Psoas muscle (tissue), 8 donors: ENCODE results near the gene ALDH1A3. TPM values are rescaled to one million over a fixed set of nuclear protein-coding genes. Genes with fewer than 3 reads are reported as not detected.

Experiments
- ATAC-seq, 4 donors: fragments of 200-7000 bp; cut with Tn5 transposase; one replicate each; pipeline ENCODE4 v1.9.1; 2020; ENCODE audit warnings: moderate library complexity in 3 of 4, mild to moderate bottlenecking in 2 of 4
- DNase-seq, 2 donors: peaks; one replicate each; pipeline ENCODE4 v3.0.0-alpha.2; 2020
- H3K27ac ChIP-seq: fragments of 200-600 bp; one replicate; pipeline ENCODE4 v1.8.0; 2022
- H3K27me3 ChIP-seq, 3 donors: fragments of 200-600 bp in 1 of 3; one replicate each; pipeline versions ENCODE4 v1.6.1 to v1.8.0; 2013 to 2022; ENCODE audit warnings: low read length in 2 of 3, mild to moderate bottlenecking in 2 of 3, moderate library complexity in 1 of 3; ENCODE audit not compliant: insufficient read depth in 3 of 3
- H3K36me3 ChIP-seq, 2 donors: fragments of 200-600 bp in 1 of 2; one replicate each; pipeline versions ENCODE4 v1.6.1 to v1.8.0; 2013 to 2022; ENCODE audit warnings: low read depth in 1 of 2, mild to moderate bottlenecking in 1 of 2, moderate library complexity in 1 of 2; ENCODE audit not compliant: insufficient read depth in 1 of 2
- H3K4me1 ChIP-seq: fragments of 200-600 bp; one replicate; pipeline ENCODE4 v1.8.0; 2022
- H3K4me3 ChIP-seq: fragments of 200-600 bp; one replicate; pipeline ENCODE4 v1.8.0; 2022; ENCODE audit warnings: mild to moderate bottlenecking
- H3K9me3 ChIP-seq: fragments of 200-600 bp; one replicate; pipeline ENCODE4 v1.8.0; 2022
- WGBS, 3 donors: extraction: QIAGEN DNeasy Blood & Tissue Kit; methylation state at CpG; one replicate each; pipeline versions ENCODE4 v1.1.6 to v1.1.7; 2013; 5-methylcytosine and 5-hydroxymethylcytosine counted together
- intact Hi-C, 2 donors: fragments of 100-400 bp; cut with DNase I; formaldehyde crosslinking; loops; one replicate each; pipeline versions ENCODE4 v1.11.0 to v1.14.2; 2022
- polyA plus RNA-seq, 3 donors: library from polyadenylated mRNA; stranded (reverse); fragments of 200-250 nt; gene quantifications; one replicate each; pipeline ENCODE4 v1.2.3, GENCODE V29; 2013
- total RNA-seq, 4 donors: library from RNA; stranded (reverse); fragmentation: NEBNext Ultra II Directional in 2 of 4; extraction: Animal tissue kit (Norgen Biotek cat#: 25700) in 2 of 4; gene quantifications; one replicate each; pipeline versions ENCODE4 v1.2.1 to v1.2.4, GENCODE V29; 2021 to 2023
- TF ChIP-seq, protein P1 (sequence below): fragments of 200-600 bp; IDR thresholded peaks from one replicate; pipeline ENCODE4 v1.8.0; 2022; ENCODE audit warnings: antibody characterized with exemption
- donor health status: healthy with polysubstance abuse.
- donor health status: DM: no; HTN: no; CAD: no; lungs with moderate emphysema.
- donor health status: Bipolar disorder and iron deficiency.
- donor health status: healthy.
- donor health status: DM: yes; HTN: yes; CAD: no.
- donor health status: DM: no; HTN: no; CAD: no.
- donor health status: DM: no; HTN: no; CAD: no.
- donor health status: DM: yes; HTN: yes; CAD: no.

Gene ALDH1A3
- total and polyA plus RNA-seq, 7 donors: 7.3 to 51.6 (median 11.9) TPM

DNA sequence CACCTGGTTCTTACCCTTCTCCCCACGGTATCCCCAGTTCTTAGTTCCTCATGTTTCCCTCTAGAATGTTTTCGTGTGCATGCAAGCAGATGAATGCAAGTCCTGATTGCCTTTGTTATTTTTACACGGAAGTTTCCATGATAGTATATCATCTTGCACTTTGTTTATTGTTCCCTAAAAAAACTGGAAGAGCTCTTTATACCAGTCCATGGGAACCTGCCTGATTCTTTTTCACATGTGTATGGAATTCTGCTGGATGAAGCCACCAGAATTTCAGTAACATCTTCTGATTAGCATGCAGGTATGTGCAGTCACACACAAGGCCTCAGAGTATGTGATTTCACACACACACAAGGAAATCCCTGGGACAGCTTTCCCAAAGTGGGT is 23.5 kb downstream of the ALDH1A3 start:
- peak overlapping the region; percentile 88 for H3K27ac ChIP-seq
- H3K27me3 ChIP-seq: no peaks in the 10 kb centered on the region
- H3K9me3 ChIP-seq: no peaks in the 10 kb centered on the region
- H3K4me3 ChIP-seq: no peak overlapping the region
- intact Hi-C loops: no loop called here
- peaks cover 46% of the 10 kb centered on the region for H3K4me1 ChIP-seq
- ATAC-seq (no peak), DNase-seq (no peak)
- 24 to 29% (median 25%) methylated on average over 3 of the region's 3 CpGs for WGBS, 3 donors
- peaks cover 0 to 20% of the 10 kb centered on the region in 2 donors for H3K36me3 ChIP-seq
- TF ChIP-seq, protein P1, sequence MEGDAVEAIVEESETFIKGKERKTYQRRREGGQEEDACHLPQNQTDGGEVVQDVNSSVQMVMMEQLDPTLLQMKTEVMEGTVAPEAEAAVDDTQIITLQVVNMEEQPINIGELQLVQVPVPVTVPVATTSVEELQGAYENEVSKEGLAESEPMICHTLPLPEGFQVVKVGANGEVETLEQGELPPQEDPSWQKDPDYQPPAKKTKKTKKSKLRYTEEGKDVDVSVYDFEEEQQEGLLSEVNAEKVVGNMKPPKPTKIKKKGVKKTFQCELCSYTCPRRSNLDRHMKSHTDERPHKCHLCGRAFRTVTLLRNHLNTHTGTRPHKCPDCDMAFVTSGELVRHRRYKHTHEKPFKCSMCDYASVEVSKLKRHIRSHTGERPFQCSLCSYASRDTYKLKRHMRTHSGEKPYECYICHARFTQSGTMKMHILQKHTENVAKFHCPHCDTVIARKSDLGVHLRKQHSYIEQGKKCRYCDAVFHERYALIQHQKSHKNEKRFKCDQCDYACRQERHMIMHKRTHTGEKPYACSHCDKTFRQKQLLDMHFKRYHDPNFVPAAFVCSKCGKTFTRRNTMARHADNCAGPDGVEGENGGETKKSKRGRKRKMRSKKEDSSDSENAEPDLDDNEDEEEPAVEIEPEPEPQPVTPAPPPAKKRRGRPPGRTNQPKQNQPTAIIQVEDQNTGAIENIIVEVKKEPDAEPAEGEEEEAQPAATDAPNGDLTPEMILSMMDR: no peak

GRCh38 chr15:100905850-100906249 is 26.2 kb downstream of the ALDH1A3 start:
- H3K36me3 ChIP-seq: peaks cover 0 to 26% of the 10 kb centered on the region in 2 donors
- 94 to 95% (median 95%) methylated on average over 8 of the region's 8 CpGs for WGBS, 3 donors
- H3K9me3 ChIP-seq: no peaks in the 10 kb centered on the region
- H3K4me3 ChIP-seq: no peak overlapping the region
- DNase-seq: no peak
- no peak for ATAC-seq
- intact Hi-C loops: no loop called here
- no peaks in the 10 kb centered on the region for H3K27me3 ChIP-seq
- peaks cover 23% of the 10 kb centered on the region for H3K4me1 ChIP-seq
- no peak overlapping the region for H3K27ac ChIP-seq
- TF ChIP-seq, protein P1: no peak

DNA sequence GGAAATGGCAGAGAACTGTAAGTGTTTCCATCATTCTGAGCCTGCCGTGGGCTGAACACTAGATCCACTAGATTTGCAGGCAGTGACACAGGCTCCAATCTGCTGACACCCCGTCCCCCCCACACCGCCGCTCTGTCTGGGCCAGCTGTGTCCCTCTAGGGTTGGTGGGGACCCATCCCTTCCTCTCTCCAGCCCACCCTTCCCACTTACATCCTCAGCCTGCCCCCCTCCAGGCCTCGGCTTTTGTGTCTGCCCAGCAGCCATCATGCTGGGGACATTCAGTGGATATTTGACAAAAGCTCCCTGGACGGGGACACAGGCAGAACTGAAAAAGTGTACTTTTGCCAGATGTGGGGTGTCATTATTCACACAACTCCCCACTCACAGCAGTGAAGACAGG is 28.8 kb downstream of the ALDH1A3 start:
- Histone ChIP-seq H3K9me3 (peaks cover 5% of the 10 kb centered on the region), H3K4me3 (no peak overlapping the region), H3K27ac (no peak overlapping the region), H3K27me3 (peaks cover 0 to 2% (median 0%) of the 10 kb centered on the region in 3 donors), H3K4me1 (no peaks in the 10 kb centered on the region), H3K36me3 (peaks cover 0 to 35% of the 10 kb centered on the region in 2 donors)
- DNase-seq: no peak
- TF ChIP-seq, protein P1: no peak
- ATAC-seq: no peak
- 80 to 93% (median 86%) methylated on average over 6 of the region's 6 CpGs for WGBS, 3 donors
- intact Hi-C loops: no loop called here

GRCh38 chr15:100909565-100909964 is 29.9 kb downstream of the ALDH1A3 start:
- intact Hi-C loops: no loop called here
- 62 to 79% (median 63%) methylated on average over 4 of the region's 4 CpGs for whole genome bisulfite sequencing, 3 donors
- peaks cover 0 to 2% (median 0%) of the 10 kb centered on the region in 3 donors for H3K27me3 ChIP-seq
- H3K27ac ChIP-seq: no peak overlapping the region
- no peak for DNase-seq
- no peak for ATAC-seq
- H3K36me3 ChIP-seq: peaks cover 0 to 35% of the 10 kb centered on the region in 2 donors
- TF ChIP-seq, protein P1: no peak
- H3K9me3 ChIP-seq: peaks cover 5% of the 10 kb centered on the region
- no peaks in the 10 kb centered on the region for H3K4me1 ChIP-seq
- no peak overlapping the region for H3K4me3 ChIP-seq
